ENCODE measurements around the gene PCDH19. TPM values are rescaled to one million over a fixed set of nuclear protein-coding genes. Genes with fewer than 3 reads are reported as not detected.

Gene PCDH19
- polyA plus RNA-seq, 1 of the 3 experiments (the other 2 are of a cell fraction) = under 0.01 TPM

DNA sequence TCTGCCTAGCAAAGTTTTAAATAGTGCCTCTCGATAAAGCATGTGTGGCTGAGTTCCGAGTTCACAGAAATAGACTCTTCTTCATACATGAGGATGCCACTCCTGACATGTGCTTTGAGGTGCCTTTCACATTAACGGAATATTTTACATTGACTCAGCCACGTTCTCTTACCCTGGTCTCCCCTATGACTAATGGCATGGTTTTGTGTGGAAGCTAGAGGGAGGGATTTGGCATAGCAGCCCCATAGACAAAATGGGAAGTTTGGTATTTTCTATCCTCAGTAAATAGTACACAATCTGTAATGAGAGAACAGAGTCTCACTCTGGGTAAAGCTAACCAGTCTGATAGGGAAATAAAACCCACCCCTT, 68.9 kb downstream of the PCDH19 start:
- Histone ChIP-seq H2AFZ (ENCODE audit: low read depth) (no peak overlapping the region), H3K9ac (no peak overlapping the region), H4K20me1 (ENCODE audit: insufficient read depth) (no peaks in the 10 kb centered on the region), H3K36me3 (replicated peaks in 1 of 2; ENCODE audit: control insufficient read depth in 1 of 2, insufficient read depth in 2 of 2, low read length in 1 of 2) (no peaks in the 10 kb centered on the region), H3K79me2 (ENCODE audit: insufficient read depth) (no peaks in the 10 kb centered on the region), H3K27ac (ENCODE audit: low read depth in 2 of 2, low read length in 1 of 2) (no peak overlapping the region), H3K9me3 (no peaks in the 10 kb centered on the region), H3K27me3 (ENCODE audit: insufficient read depth) (0 out of 2 replicates have a peak, but pooled peaks cover 5% of the 10 kb centered on the region), H3K9me2 (0 out of 2 replicates have a peak, but pooled peaks cover 3% of the 10 kb centered on the region), H3K4me2 (no peak overlapping the region), H3K4me1 (ENCODE audit: control insufficient read depth in 1 of 2, insufficient read depth in 2 of 2, low read depth in 1 of 2, low read length in 1 of 2) (no peaks in the 10 kb centered on the region), H3F3A (replicated peaks; ENCODE audit: insufficient read depth) (no peaks in the 10 kb centered on the region), H3K4me3 (ENCODE audit: low read depth in 2 of 2, low read length in 1 of 2) (no peak overlapping the region)
- TF ChIP-seq, protein P1, sequence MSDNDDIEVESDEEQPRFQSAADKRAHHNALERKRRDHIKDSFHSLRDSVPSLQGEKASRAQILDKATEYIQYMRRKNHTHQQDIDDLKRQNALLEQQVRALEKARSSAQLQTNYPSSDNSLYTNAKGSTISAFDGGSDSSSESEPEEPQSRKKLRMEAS (IDR thresholded peaks at IDR 0.05; ENCODE audit: low read depth) = no peak
- TF ChIP-seq FOXM1 (IDR thresholded peaks at IDR 0.05; ENCODE audit: low read depth) (no peak), SMC3 (IDR thresholded peaks at IDR 0.05; ENCODE audit: low read depth, low read length) (no peak), GATA2 (CRISPR knock-in tag; IDR thresholded peaks at IDR 0.05) (no peak), NRF1 (IDR thresholded peaks at IDR 0.05; ENCODE audit: low read depth, low read length) (no peak), USF2 (IDR thresholded peaks at IDR 0.05; ENCODE audit: borderline replicate concordance, low read depth, low read length) (no peak), ZBTB33 (IDR thresholded peaks at IDR 0.05; ENCODE audit: borderline replicate concordance, low read depth) (no peak), TEAD4 (IDR thresholded peaks at IDR 0.05; ENCODE audit: borderline replicate concordance, insufficient read depth) (no peak), NFIC (IDR thresholded peaks at IDR 0.05; ENCODE audit: borderline replicate concordance) (no peak), TCF12 (IDR thresholded peaks at IDR 0.05) (no peak), RFX5 (IDR thresholded peaks at IDR 0.05; ENCODE audit: low read length) (no peak), REST (IDR thresholded peaks at IDR 0.05; ENCODE audit: low read depth, low read length) (no peak), MEF2A (IDR thresholded peaks at IDR 0.05; ENCODE audit: borderline replicate concordance, low read depth) (no peak), RXRA (IDR thresholded peaks at IDR 0.05; ENCODE audit: borderline replicate concordance, low read depth) (no peak), EZH2phosphoT487 (IDR thresholded peaks at IDR 0.05; ENCODE audit: borderline replicate concordance, low read depth) (no peak), IRF3 (IDR thresholded peaks at IDR 0.05; ENCODE audit: low read depth, low read length) (no peak)
- ChIA-PET POLR2A (no interaction called here), CTCF (no interaction called here)
- DNase-seq = no peak
- 4% methylated on average over 4 of the region's 4 CpGs for WGBS (ENCODE audit: low lambda C conversion rate)
